ENCODE measurements around the gene HOMER1.
"Not testable (repeated sequence)": the region's sequence is repeated elsewhere in the genome, so short reads cannot be mapped to it uniquely, and the experiment has no call there.

The HOMER1 gene

GRCh38 chr5:79516986-79517385 is 3.1 kb upstream of the HOMER1 start:
- Histone ChIP-seq H3K9me3 (ENCODE audit: control insufficient read depth in 2 of 2, low read length in 2 of 2) (no peaks in the 10 kb centered on the region), H3K27me3 (ENCODE audit: control insufficient read depth in 1 of 2, insufficient read depth in 2 of 2, low read length in 2 of 2) (peaks cover 0 to 5% of the 10 kb centered on the region in 2 donors), H3K4me1 (ENCODE audit: control insufficient read depth, insufficient read depth, low read length) (peaks cover 8% of the 10 kb centered on the region), H3K4me3 (ENCODE audit: low read length in 2 of 2) (no peak overlapping the region), H3K9ac (ENCODE audit: low read length in 2 of 2) (no peak overlapping the region), H3K36me3 (ENCODE audit: control insufficient read depth in 2 of 2, insufficient read depth in 2 of 2, low read length in 2 of 2) (no peaks in the 10 kb centered on the region), H3K27ac (ENCODE audit: low read length) (no peak overlapping the region)

- H3K9me3 ChIP-seq (ENCODE audit: control insufficient read depth in 2 of 2, low read length in 2 of 2); H3K27me3 ChIP-seq (ENCODE audit: control insufficient read depth in 1 of 2, insufficient read depth in 2 of 2, low read length in 2 of 2); H3K36me3 ChIP-seq (ENCODE audit: control insufficient read depth in 2 of 2, insufficient read depth in 2 of 2, low read length in 2 of 2); H3K4me1 ChIP-seq (ENCODE audit: control insufficient read depth, insufficient read depth, low read length); H3K4me3 ChIP-seq (ENCODE audit: low read length in 2 of 2); H3K9ac ChIP-seq (ENCODE audit: low read length in 2 of 2); H3K27ac ChIP-seq (ENCODE audit: low read length): not testable (repeated sequence)
Observed at GRCh38 chr5:79516331-79516730, 2.4 kb upstream of the HOMER1 start.

DNA sequence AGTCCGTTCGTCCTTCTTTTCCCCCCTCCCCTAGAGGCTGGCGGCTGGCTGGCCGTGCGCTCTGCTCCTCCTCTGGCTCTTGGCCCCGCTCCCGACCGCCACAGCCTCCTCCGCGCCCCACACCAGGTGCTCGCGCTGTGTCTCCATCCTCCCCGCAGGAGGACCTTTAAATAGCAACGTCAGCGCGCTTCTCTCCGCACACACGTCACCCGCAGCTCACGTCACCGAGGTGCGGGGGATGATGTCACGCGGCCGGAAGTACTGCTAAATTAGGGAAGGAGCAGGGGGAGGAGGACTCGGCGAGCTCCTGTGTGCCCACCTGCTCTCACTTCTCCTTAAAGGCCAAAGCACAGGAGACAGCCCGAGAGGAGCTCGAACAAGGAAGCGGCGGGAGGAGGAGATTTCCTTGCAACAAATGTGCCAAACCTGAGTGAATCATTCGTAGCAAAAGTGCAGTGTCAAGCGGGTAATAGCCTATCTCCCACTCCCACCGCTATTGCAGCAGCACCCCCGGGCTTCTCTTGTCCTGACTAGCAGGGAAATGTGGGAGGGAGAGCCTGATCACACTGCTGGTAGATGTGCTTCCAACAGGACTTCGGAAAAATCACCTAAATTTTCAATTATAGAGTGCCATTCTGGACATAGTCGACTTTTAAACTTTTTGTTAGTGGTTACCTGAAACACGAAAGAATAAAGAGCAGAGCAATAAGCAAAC is 614 bp upstream of the HOMER1 start:
- Histone ChIP-seq H3K36me3 (ENCODE audit: control insufficient read depth in 2 of 2, insufficient read depth in 2 of 2, low read length in 2 of 2) (no peaks in the 10 kb centered on the region), H3K9me3 (ENCODE audit: control insufficient read depth in 2 of 2, low read length in 2 of 2) (no peaks in the 10 kb centered on the region), H3K4me1 (ENCODE audit: control insufficient read depth, insufficient read depth, low read length) (peaks cover 13% of the 10 kb centered on the region), H3K4me3 (ENCODE audit: low read length in 2 of 2) (peak overlapping the region; percentile 74 to 83), H3K9ac (ENCODE audit: low read length in 2 of 2) (peak overlapping the region; percentile 87 to 92), H3K27ac (ENCODE audit: low read length) (peak overlapping the region; percentile 89), H3K27me3 (ENCODE audit: control insufficient read depth in 1 of 2, insufficient read depth in 2 of 2, low read length in 2 of 2) (peaks cover 0 to 5% of the 10 kb centered on the region in 2 donors)

DNA sequence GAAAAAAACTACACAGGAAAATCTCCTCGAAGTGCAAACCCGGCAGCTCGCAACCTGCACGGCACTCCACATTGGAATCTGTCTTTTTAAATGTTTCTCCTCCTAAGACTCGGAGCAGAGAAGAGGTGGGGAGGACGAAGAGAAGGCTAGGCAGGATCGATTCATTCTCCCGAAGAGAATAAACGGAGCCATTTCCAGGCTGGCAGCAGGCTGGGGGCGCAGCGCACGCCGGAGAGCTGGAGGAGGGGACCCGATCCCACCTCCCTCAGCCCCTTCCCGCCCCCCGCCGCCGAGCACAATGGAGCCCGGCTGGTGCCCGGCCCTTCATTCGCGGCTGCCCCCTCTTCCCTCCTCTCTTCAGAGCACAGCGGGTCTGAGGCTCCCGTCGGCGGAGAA is 628 bp downstream of the HOMER1 start:
- Histone ChIP-seq H3K9ac (ENCODE audit: low read length in 2 of 2) (peak overlapping the region; percentile 55 to 87), H3K36me3 (ENCODE audit: control insufficient read depth in 2 of 2, insufficient read depth in 2 of 2, low read length in 2 of 2) (no peaks in the 10 kb centered on the region), H3K4me1 (ENCODE audit: control insufficient read depth, insufficient read depth, low read length) (peaks cover 13% of the 10 kb centered on the region), H3K27ac (ENCODE audit: low read length) (peak overlapping the region; percentile 89), H3K4me3 (ENCODE audit: low read length in 2 of 2) (peak overlapping the region; percentile 74 to 83), H3K27me3 (ENCODE audit: control insufficient read depth in 1 of 2, insufficient read depth in 2 of 2, low read length in 2 of 2) (peaks cover 0 to 5% of the 10 kb centered on the region in 2 donors), H3K9me3 (ENCODE audit: control insufficient read depth in 2 of 2, low read length in 2 of 2) (no peaks in the 10 kb centered on the region)

DNA sequence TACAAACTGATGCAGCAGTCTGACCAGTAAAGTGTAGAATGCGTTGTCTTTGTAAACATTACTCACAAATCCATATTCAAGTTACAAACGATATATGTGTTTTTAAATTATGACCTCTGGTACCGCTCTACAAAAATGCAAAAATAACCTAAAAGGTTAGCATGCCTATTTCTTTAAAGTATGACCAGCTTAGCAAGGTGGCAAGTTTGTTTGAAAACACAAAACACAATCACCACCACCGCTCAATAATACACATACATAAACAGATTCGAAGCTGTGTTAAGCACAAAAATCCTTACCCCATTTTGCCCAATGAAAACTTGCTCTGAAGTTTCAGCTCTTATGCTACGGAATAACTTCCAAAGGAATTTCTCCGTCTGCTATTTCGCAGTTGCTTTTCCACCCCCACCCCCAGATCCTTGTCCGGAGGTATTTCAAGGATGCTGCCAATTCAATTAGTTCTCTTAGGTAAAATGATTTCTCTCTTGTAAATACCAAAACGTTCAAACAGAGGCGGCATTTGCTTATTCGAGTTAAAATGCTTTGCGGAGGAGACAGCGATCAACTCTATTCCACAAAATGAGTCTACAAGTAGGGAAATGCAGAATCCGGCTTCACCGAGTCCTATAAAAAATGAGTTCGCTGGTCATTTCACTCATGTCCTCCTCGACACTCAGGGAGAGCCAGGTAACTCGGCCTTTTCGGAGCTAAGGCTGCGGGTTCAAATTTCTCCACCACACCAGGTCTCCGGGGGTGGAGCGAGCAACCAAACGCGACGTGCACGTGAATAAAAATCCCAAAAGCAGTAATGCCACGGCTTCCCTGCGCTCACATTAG is 1.2 kb downstream of the HOMER1 start:
- Histone ChIP-seq H3K4me3 (ENCODE audit: low read length in 2 of 2) (peak overlapping the region; percentile 74 to 83), H3K9ac (ENCODE audit: low read length in 2 of 2) (peak overlapping the region; percentile 55 to 87), H3K27ac (ENCODE audit: low read length) (no peak overlapping the region), H3K27me3 (ENCODE audit: control insufficient read depth in 1 of 2, insufficient read depth in 2 of 2, low read length in 2 of 2) (peaks cover 0 to 5% of the 10 kb centered on the region in 2 donors), H3K36me3 (ENCODE audit: control insufficient read depth in 2 of 2, insufficient read depth in 2 of 2, low read length in 2 of 2) (no peaks in the 10 kb centered on the region), H3K9me3 (ENCODE audit: control insufficient read depth in 2 of 2, low read length in 2 of 2) (no peaks in the 10 kb centered on the region), H3K4me1 (ENCODE audit: control insufficient read depth, insufficient read depth, low read length) (peaks cover 13% of the 10 kb centered on the region)

DNA sequence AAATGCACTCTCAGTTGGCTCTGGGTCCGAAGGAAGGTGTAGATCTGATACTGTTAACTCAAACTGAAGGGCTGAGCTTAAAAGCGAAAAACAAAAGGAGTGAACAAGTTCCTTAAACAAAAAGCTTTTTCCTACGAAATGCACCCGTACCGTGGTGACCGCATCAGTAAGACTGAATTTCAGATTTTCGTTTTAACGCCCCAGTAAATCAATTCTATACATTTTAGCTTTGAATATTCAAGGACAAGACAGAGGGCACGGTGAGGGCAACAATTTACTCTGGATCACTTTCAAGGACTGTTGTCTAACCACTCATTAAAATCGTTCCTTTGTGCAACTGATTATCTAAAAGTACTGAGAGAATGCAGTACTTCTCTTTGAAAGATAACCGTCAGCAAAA is 1.9 kb downstream of the HOMER1 start:
- Histone ChIP-seq H3K9ac (ENCODE audit: low read length in 2 of 2) (peak overlapping the region; percentile 6 to 21), H3K4me3 (ENCODE audit: low read length in 2 of 2) (peak overlapping the region; percentile 74 to 83)

GRCh38 chr5:79510638-79511037 is 3.3 kb downstream of the HOMER1 start:
- Histone ChIP-seq H3K27me3 (ENCODE audit: control insufficient read depth in 1 of 2, insufficient read depth in 2 of 2, low read length in 2 of 2) (peaks cover 0 to 5% of the 10 kb centered on the region in 2 donors), H3K9me3 (ENCODE audit: control insufficient read depth in 2 of 2, low read length in 2 of 2) (no peaks in the 10 kb centered on the region), H3K27ac (ENCODE audit: low read length) (no peak overlapping the region), H3K9ac (ENCODE audit: low read length in 2 of 2) (no peak overlapping the region), H3K4me3 (ENCODE audit: low read length in 2 of 2) (peak overlapping the region in 1 of 2 donors; percentile 24), H3K36me3 (ENCODE audit: control insufficient read depth in 2 of 2, insufficient read depth in 2 of 2, low read length in 2 of 2) (no peaks in the 10 kb centered on the region), H3K4me1 (ENCODE audit: control insufficient read depth, insufficient read depth, low read length) (peaks cover 13% of the 10 kb centered on the region)

More for the DNA sequence above, 1.9 kb downstream of the HOMER1 start:
- Histone ChIP-seq H3K4me1 (ENCODE audit: control insufficient read depth, insufficient read depth, low read length) (peaks cover 13% of the 10 kb centered on the region), H3K9me3 (ENCODE audit: control insufficient read depth in 2 of 2, low read length in 2 of 2) (no peaks in the 10 kb centered on the region), H3K36me3 (ENCODE audit: control insufficient read depth in 2 of 2, insufficient read depth in 2 of 2, low read length in 2 of 2) (no peaks in the 10 kb centered on the region), H3K27me3 (ENCODE audit: control insufficient read depth in 1 of 2, insufficient read depth in 2 of 2, low read length in 2 of 2) (peaks cover 0 to 5% of the 10 kb centered on the region in 2 donors), H3K27ac (ENCODE audit: low read length) (no peak overlapping the region)

DNA sequence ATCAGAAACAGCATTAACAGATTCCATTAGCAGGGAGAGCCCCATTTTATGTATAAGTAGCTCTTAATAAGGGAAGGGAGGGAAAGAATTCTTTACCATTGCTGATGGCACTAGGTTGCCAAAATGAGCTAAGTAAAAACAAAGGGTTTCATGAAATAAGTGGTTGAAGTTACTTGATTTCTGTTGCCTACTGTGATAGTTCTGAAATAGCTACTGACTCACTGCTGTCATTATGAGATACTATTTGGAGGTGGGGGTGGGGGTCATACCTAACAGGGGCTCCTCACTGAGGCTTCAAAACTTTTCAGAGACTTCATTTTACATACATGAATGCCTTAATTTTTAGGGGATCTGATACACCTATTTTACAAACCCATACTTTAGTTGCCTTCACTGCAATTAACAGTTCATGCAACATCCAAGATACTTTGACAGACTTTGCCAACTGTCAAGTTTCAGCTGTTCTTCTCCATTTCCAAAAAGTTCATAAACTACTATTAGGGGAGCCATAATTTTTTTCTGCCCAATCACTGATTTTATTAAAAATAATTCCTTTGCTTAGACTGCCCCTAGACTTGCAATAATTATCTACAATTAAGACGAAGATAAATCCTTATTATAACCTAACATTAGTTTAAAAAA is 4.6 kb downstream of the HOMER1 start:
- Histone ChIP-seq H3K36me3 (ENCODE audit: control insufficient read depth in 2 of 2, insufficient read depth in 2 of 2, low read length in 2 of 2) (no peaks in the 10 kb centered on the region), H3K27ac (ENCODE audit: low read length) (no peak overlapping the region), H3K4me1 (ENCODE audit: control insufficient read depth, insufficient read depth, low read length) (peaks cover 13% of the 10 kb centered on the region), H3K9me3 (ENCODE audit: control insufficient read depth in 2 of 2, low read length in 2 of 2) (no peaks in the 10 kb centered on the region), H3K27me3 (ENCODE audit: control insufficient read depth in 1 of 2, insufficient read depth in 2 of 2, low read length in 2 of 2) (peaks cover 0 to 5% of the 10 kb centered on the region in 2 donors), H3K4me3 (ENCODE audit: low read length in 2 of 2) (no peak overlapping the region), H3K9ac (ENCODE audit: low read length in 2 of 2) (no peak overlapping the region)

DNA sequence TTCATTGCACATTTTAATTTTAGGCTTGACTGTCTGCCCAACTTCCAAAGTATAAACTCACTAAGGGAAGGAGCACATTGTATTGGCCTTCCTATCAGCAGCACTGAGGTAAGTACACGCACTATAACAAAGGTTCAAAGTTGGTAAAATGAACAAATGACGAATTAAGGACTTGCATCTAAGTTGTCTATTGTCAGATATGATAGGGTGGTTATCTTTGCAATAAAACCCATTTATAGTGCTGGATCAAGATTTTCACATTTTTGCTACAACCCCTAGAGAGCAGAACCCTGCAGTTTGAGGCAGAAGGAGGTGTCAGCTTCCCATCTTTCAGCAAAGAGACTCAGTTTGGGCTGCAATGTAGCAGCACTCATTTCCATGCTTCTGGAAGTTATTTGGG is 5.1 kb downstream of the HOMER1 start:
- Histone ChIP-seq H3K9me3 (ENCODE audit: control insufficient read depth in 2 of 2, low read length in 2 of 2) (no peaks in the 10 kb centered on the region), H3K4me1 (ENCODE audit: control insufficient read depth, insufficient read depth, low read length) (peaks cover 13% of the 10 kb centered on the region), H3K27me3 (ENCODE audit: control insufficient read depth in 1 of 2, insufficient read depth in 2 of 2, low read length in 2 of 2) (peaks cover 0 to 5% of the 10 kb centered on the region in 2 donors), H3K27ac (ENCODE audit: low read length) (no peak overlapping the region), H3K9ac (ENCODE audit: low read length in 2 of 2) (no peak overlapping the region), H3K36me3 (ENCODE audit: control insufficient read depth in 2 of 2, insufficient read depth in 2 of 2, low read length in 2 of 2) (no peaks in the 10 kb centered on the region), H3K4me3 (ENCODE audit: low read length in 2 of 2) (no peak overlapping the region)

DNA sequence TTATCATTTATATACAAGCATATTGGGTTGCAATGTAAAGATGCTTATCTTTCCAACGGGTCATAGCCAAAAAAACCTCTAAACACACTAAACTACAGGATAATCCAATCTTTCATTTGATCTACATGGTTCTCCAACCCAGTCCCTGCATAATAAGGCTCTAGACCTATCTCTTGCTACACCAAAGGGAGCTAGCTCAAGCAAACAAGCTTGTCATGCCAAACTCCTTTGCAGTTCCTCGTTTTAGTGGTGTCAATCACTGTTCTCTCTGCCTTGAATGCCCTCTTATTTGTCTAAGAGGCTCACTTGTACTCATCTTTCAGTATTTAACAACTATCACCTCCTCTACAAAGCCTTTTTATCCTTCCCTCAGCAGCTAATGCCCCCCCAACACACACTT is 5.6 kb downstream of the HOMER1 start:
- Histone ChIP-seq H3K9ac (ENCODE audit: low read length in 2 of 2) (no peak overlapping the region), H3K27ac (ENCODE audit: low read length) (no peak overlapping the region), H3K27me3 (ENCODE audit: control insufficient read depth in 1 of 2, insufficient read depth in 2 of 2, low read length in 2 of 2) (peaks cover 0 to 5% of the 10 kb centered on the region in 2 donors), H3K36me3 (ENCODE audit: control insufficient read depth in 2 of 2, insufficient read depth in 2 of 2, low read length in 2 of 2) (no peaks in the 10 kb centered on the region), H3K4me3 (ENCODE audit: low read length in 2 of 2) (no peak overlapping the region), H3K9me3 (ENCODE audit: control insufficient read depth in 2 of 2, low read length in 2 of 2) (no peaks in the 10 kb centered on the region), H3K4me1 (ENCODE audit: control insufficient read depth, insufficient read depth, low read length) (peaks cover 11% of the 10 kb centered on the region)

Data from stomach smooth muscle (tissue), 2 donors.